Karpas-422 (cell line): ENCODE measurements around the gene PPARGC1A. TPM values are rescaled to one million over a fixed set of nuclear protein-coding genes. Genes with fewer than 3 reads are reported as not detected.

ENCODE experiments used
- DNase-seq: peaks from one replicate; pipeline ENCODE4 v3.0.0-alpha.2; 2015
- H2AFZ ChIP-seq: fragments of 200-600 bp; sonication (generic); 2 replicates; pipeline ENCODE4 v1.6.1; 2014; ENCODE audit warnings: antibody characterized with exemption, low read length, mixed read lengths
- H3K27ac ChIP-seq: fragments of 200-600 bp; sonication (generic); 2 replicates; pipeline ENCODE4 v1.5.1; 2014; ENCODE audit warnings: mild to moderate bottlenecking, low read length, moderate library complexity
- H3K27me3 ChIP-seq: fragments of 200-600 bp; sonication (generic); 2 replicates; pipeline ENCODE4 v1.6.1; 2014; ENCODE audit warnings: low read length, mixed read lengths
- H3K36me3 ChIP-seq: fragments of 200-600 bp; sonication (generic); 2 replicates; pipeline ENCODE4 v1.6.1; 2014; ENCODE audit warnings: low read length, mixed read lengths; ENCODE audit not compliant: insufficient read depth
- H3K4me1 ChIP-seq: fragments of 200-600 bp; sonication (generic); 2 replicates; pipeline ENCODE4 v1.6.1; 2014; ENCODE audit warnings: mild to moderate bottlenecking, low read length, mixed read lengths
- H3K4me2 ChIP-seq: fragments of 200-600 bp; sonication (generic); 2 replicates; pipeline ENCODE4 v1.6.1; 2014; ENCODE audit warnings: low read length, low read depth, mild to moderate bottlenecking; ENCODE audit not compliant: poor library complexity, severe bottlenecking
- H3K4me3 ChIP-seq: fragments of 200-600 bp; sonication (generic); 2 replicates; pipeline ENCODE4 v1.5.1; 2014; ENCODE audit warnings: mild to moderate bottlenecking, antibody characterized with exemption, low read length, mixed read lengths
- H3K79me2 ChIP-seq: fragments of 200-600 bp; sonication (generic); 2 replicates; pipeline ENCODE4 v1.6.1; 2014; ENCODE audit warnings: mild to moderate bottlenecking, low read length, mixed read lengths
- H3K9ac ChIP-seq: fragments of 200-600 bp; sonication (generic); 2 replicates; pipeline ENCODE4 v1.6.0; 2014; ENCODE audit warnings: low read length
- H3K9me2 ChIP-seq: fragments of 200-600 bp; sonication (generic), shearing (Covaris generic); replicated peaks from 2 replicates; pipeline ENCODE4 v1.6.0; 2014; ENCODE audit warnings: mild to moderate bottlenecking, low read length, moderate library complexity; ENCODE audit not compliant: insufficient read depth
- H3K9me3 ChIP-seq: fragments of 300-700, 200-600 bp; sonication (generic); 2 replicates; pipeline ENCODE4 v1.6.1; 2014; ENCODE audit warnings: low read length, mixed read lengths
- H4K20me1 ChIP-seq: fragments of 200-600 bp; sonication (generic); 2 replicates; pipeline ENCODE4 v1.6.1; 2014; ENCODE audit warnings: mild to moderate bottlenecking, antibody characterized with exemption, low read length, low read depth; ENCODE audit not compliant: insufficient read depth
- total RNA-seq: library from RNA; depleted of rRNA; stranded (reverse); fragments of >200 nt; shearing (Covaris generic); gene quantifications from 2 replicates; pipeline ENCODE4 v1.2.3, GENCODE V29; 2014; ENCODE audit warnings: low replicate concordance

Gene PPARGC1A
- total RNA-seq, 1 experiment from 2014 or later, result not detected

- no peak for DNase-seq
- H3K4me3 ChIP-seq, result no peak overlapping the region
- H3K9ac ChIP-seq, result no peak overlapping the region
- no peaks in the 10 kb centered on the region for H3K36me3 ChIP-seq
- no peaks in the 10 kb centered on the region for H3K4me1 ChIP-seq
- H4K20me1 ChIP-seq, result no peaks in the 10 kb centered on the region
- H3K27me3 ChIP-seq, result no peaks in the 10 kb centered on the region
- no peaks in the 10 kb centered on the region for H3K9me2 ChIP-seq
- H2AFZ ChIP-seq, result no peak overlapping the region
- H3K27ac ChIP-seq, result no peak overlapping the region
- no peaks in the 10 kb centered on the region for H3K9me3 ChIP-seq
- H3K4me2 ChIP-seq, result no peak overlapping the region
- no peaks in the 10 kb centered on the region for H3K79me2 ChIP-seq
Observed at GRCh38 chr4:23903859-23904438, 14.1 kb upstream of the PPARGC1A start.

DNA sequence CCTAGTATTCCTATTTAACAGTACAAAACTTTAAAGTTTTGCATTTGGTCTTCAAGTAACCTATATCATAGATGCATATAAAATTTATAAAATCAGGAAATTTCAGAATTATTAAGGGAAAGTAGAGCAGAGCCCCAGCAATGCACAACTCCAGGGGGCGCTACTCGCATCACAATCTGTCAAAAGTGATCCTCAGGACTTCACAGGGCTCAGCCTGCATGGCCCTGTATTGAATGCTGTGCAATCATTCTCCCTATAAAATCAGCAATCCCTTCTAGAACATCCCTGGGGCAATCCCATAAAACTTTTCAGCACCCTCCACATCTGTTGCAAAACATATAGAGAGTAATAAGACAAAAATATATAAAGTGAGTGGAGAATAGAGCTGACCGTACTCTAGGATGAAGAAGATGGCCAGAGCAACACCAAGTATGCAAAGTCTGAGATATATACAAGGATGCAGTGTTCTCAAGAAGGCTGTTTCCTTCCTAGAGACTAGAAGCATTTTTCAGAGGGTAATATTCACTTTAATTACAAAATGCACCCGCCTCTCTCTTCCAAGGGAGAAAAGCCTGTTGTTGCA lies 12.5 kb upstream of the PPARGC1A start:
- Histone ChIP-seq H3K4me2 (no peak overlapping the region), H3K9me2 (no peaks in the 10 kb centered on the region), H3K9me3 (no peaks in the 10 kb centered on the region), H3K36me3 (no peaks in the 10 kb centered on the region), H3K79me2 (no peaks in the 10 kb centered on the region), H2AFZ (no peak overlapping the region), H4K20me1 (no peaks in the 10 kb centered on the region), H3K27ac (no peak overlapping the region), H3K27me3 (no peaks in the 10 kb centered on the region), H3K9ac (no peak overlapping the region), H3K4me1 (no peaks in the 10 kb centered on the region), H3K4me3 (no peak overlapping the region)
- DNase-seq, result no peak

DNA sequence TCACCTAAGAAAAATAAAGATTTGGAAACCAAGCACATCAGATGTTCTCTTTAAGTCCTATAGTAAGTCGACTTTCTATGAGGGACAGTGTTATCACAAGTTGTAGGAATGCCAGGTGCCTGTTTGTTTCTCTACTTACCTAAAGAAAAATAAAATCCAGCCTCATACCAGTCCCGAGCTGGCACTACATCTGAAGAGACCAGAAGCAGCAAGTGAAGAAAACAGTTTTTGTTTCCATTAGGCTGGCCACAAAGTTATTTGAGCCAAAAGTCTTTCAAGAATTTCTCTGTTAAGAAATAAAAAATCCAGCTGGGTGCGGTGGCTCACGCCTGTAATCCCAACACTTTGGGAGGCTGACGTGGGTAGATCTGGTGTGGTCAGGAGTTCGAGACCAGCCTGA lies 10.8 kb upstream of the PPARGC1A start:
- Histone ChIP-seq H3K36me3 (no peaks in the 10 kb centered on the region), H4K20me1 (no peaks in the 10 kb centered on the region), H3K4me1 (no peaks in the 10 kb centered on the region), H3K4me3 (no peak overlapping the region), H2AFZ (no peak overlapping the region), H3K27me3 (no peaks in the 10 kb centered on the region), H3K27ac (no peak overlapping the region), H3K79me2 (no peaks in the 10 kb centered on the region), H3K4me2 (no peak overlapping the region), H3K9me2 (no peaks in the 10 kb centered on the region), H3K9ac (no peak overlapping the region), H3K9me3 (no peaks in the 10 kb centered on the region)
- no peak for DNase-seq

- Histone ChIP-seq H3K79me2 (no peaks in the 10 kb centered on the region), H3K9me2 (no peaks in the 10 kb centered on the region), H3K4me3 (no peak overlapping the region), H3K9ac (no peak overlapping the region), H3K27me3 (no peaks in the 10 kb centered on the region), H3K36me3 (no peaks in the 10 kb centered on the region), H3K9me3 (no peaks in the 10 kb centered on the region), H3K4me2 (no peak overlapping the region), H3K27ac (no peak overlapping the region), H2AFZ (no peak overlapping the region), H3K4me1 (no peaks in the 10 kb centered on the region), H4K20me1 (no peaks in the 10 kb centered on the region)
- no peak for DNase-seq
Observed at GRCh38 chr4:23899565-23899964, 9.7 kb upstream of the PPARGC1A start.

DNA sequence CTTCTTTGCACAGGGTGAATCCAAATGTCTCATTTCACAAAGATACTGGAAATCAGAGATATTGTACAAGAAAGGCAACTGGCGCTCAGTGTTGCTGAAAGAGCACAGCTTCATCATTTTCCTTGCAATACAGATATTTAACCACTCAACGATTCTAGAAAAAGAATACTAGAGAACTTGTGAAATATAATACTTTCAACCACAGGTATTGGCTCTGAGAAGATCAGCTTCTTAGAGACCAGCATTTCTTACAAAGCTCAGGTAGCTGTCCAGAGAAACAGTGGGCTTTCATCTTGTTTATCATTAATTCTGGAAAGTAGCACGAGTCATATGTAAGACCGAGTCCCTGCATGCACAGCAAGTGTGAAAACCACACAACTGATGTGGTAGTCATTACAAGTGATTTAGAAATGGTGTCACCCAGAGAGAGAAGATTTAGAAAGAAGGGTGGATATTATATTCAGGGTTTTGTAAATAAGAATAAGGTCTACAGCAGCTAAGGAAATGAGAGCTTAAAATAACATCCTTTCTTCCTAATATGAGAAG lies 7.8 kb upstream of the PPARGC1A start:
- Histone ChIP-seq H3K9me2 (no peaks in the 10 kb centered on the region), H3K9ac (no peak overlapping the region), H3K79me2 (no peaks in the 10 kb centered on the region), H4K20me1 (no peaks in the 10 kb centered on the region), H3K4me3 (no peak overlapping the region), H3K4me1 (no peaks in the 10 kb centered on the region), H3K27ac (no peak overlapping the region), H3K9me3 (no peaks in the 10 kb centered on the region), H2AFZ (no peak overlapping the region), H3K36me3 (no peaks in the 10 kb centered on the region), H3K4me2 (no peak overlapping the region), H3K27me3 (no peaks in the 10 kb centered on the region)
- DNase-seq, result no peak

DNA sequence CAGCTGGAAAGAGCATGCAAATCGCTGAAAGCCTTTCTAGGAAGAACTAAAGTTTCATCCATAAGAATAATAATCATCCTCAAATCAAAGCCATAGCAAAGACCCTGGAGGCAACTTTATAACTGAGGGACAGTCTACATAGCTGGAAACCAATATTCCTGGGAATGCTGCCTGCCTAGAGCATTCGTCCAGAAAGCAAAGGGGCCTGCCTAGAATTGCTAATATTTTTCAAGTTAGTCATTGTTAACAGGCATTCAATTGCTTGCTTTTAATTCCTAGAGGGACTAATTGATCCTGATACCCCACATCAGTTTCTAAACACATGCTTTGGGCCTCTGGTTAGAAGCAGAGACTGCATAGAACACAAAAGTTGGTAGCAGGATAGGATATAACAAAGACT lies 4.2 kb upstream of the PPARGC1A start:
- Histone ChIP-seq H3K27me3 (no peaks in the 10 kb centered on the region), H2AFZ (no peak overlapping the region), H4K20me1 (no peaks in the 10 kb centered on the region), H3K9me3 (no peaks in the 10 kb centered on the region), H3K4me1 (no peaks in the 10 kb centered on the region), H3K36me3 (no peaks in the 10 kb centered on the region), H3K4me3 (no peak overlapping the region), H3K79me2 (no peaks in the 10 kb centered on the region), H3K27ac (no peak overlapping the region), H3K4me2 (no peak overlapping the region), H3K9me2 (no peaks in the 10 kb centered on the region), H3K9ac (no peak overlapping the region)
- no peak for DNase-seq

- Histone ChIP-seq H3K27me3 (no peaks in the 10 kb centered on the region), H3K4me1 (no peaks in the 10 kb centered on the region), H2AFZ (no peak overlapping the region), H4K20me1 (no peaks in the 10 kb centered on the region), H3K9me2 (no peaks in the 10 kb centered on the region), H3K4me3 (no peak overlapping the region), H3K4me2 (no peak overlapping the region), H3K27ac (no peak overlapping the region), H3K9ac (no peak overlapping the region), H3K79me2 (no peaks in the 10 kb centered on the region), H3K9me3 (no peaks in the 10 kb centered on the region), H3K36me3 (no peaks in the 10 kb centered on the region)
- no peak for DNase-seq
Observed at GRCh38 chr4:23891064-23891421, 1.2 kb upstream of the PPARGC1A start.

DNA sequence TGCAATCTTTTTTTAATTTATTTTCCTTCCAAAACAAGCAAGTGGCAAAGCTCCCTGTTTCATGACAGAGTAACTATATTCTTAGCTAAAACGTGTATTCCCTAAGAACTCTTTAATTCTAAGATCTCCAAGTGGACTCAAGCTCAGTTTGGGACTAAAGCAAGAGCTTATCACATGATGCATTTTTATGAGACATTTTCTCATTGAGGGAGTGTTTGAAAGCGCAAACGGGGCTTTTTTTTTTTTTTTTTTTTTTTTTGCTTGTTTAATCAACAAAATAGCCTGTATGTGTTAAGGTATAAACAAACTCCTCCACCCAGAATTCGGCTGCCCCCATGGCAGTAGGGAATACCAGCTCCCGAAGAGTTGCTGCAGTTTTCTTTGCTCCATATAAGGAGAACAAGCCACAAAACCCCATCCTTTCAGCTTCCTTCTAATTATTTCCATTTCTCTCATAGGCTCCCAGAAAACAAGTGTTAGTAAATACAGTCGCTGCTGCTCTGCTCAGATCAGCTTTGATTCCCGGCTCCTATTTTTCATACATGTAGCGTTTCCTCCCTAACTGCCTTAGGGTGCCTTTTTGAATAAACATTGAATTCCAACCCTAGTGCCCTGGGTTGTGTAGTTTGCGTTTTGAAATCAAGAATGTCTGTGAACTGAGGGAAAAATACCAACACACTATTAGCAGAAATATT lies 669 bp upstream of the PPARGC1A start:
- Histone ChIP-seq H2AFZ (no peak overlapping the region), H3K79me2 (no peaks in the 10 kb centered on the region), H3K27me3 (no peaks in the 10 kb centered on the region), H3K9me2 (no peaks in the 10 kb centered on the region), H3K9ac (no peak overlapping the region), H3K9me3 (no peaks in the 10 kb centered on the region), H3K4me1 (no peaks in the 10 kb centered on the region), H3K4me3 (no peak overlapping the region), H3K4me2 (no peak overlapping the region), H3K27ac (no peak overlapping the region), H4K20me1 (no peaks in the 10 kb centered on the region), H3K36me3 (no peaks in the 10 kb centered on the region)
- no peak for DNase-seq
